ENCODE measurements around the gene CLIC4.
"Not testable (repeated sequence)": the region's sequence is repeated elsewhere in the genome, so short reads cannot be mapped to it uniquely, and the experiment has no call there.

The CLIC4 gene

DNA sequence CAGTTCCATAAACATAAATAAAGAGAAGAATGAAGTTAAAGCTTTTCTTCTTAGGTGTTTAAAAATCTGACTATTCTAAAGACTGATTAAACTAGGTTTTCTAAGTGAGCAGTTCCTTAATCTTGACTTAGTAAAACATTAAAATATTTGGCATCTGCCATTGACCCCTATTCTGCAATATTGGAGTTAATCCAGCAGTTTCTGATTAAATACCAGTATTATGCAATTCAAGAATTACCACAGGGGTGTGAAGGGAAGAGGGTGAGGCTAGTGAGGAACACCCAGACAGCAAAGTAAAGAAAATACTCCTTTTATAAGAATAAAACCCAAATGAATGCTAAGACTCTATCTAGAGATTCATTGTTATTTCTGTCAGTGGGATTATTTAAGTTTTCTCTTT is 40.9 kb downstream of the CLIC4 start:
- peak; percentile 36 for DNase-seq (ENCODE audit: low spot score)
- CTCF ChIA-PET: interaction anchor here (0.7 kb wide), 1 partner anchor 317 kb away, joined by 3 read pairs; no protein-coding TSS in a partner anchor
- TF ChIP-seq, protein P1, sequence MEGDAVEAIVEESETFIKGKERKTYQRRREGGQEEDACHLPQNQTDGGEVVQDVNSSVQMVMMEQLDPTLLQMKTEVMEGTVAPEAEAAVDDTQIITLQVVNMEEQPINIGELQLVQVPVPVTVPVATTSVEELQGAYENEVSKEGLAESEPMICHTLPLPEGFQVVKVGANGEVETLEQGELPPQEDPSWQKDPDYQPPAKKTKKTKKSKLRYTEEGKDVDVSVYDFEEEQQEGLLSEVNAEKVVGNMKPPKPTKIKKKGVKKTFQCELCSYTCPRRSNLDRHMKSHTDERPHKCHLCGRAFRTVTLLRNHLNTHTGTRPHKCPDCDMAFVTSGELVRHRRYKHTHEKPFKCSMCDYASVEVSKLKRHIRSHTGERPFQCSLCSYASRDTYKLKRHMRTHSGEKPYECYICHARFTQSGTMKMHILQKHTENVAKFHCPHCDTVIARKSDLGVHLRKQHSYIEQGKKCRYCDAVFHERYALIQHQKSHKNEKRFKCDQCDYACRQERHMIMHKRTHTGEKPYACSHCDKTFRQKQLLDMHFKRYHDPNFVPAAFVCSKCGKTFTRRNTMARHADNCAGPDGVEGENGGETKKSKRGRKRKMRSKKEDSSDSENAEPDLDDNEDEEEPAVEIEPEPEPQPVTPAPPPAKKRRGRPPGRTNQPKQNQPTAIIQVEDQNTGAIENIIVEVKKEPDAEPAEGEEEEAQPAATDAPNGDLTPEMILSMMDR (conservative IDR thresholded peaks at IDR 0.05; ENCODE audit: low read depth): no peak
- H3K27ac ChIP-seq: peak overlapping the region; percentile 54
- POLR2A ChIA-PET (ENCODE audit: low non-redundant PET): no interaction called here

DNA sequence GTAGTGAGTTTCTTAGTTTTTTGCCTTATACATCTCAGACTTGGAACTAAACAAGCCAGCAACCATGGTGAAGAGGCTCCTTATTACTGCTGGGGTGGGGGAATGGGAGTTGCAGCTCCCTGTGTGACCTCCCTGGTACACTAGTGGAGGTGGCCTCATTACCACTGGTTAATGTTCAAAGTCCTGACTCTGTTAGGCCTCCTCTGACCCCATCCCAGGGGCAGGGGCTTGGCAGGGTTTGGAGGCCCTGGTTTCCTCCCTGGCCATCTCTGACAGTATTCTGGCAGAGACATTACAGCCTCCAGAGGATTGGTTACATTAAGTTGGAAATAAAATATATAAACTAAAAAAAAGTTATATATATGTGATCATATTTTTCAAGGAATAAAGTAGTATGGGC is 45.2 kb downstream of the CLIC4 start:
- TF ChIP-seq, protein P1 (conservative IDR thresholded peaks at IDR 0.05; ENCODE audit: low read depth): no peak
- H3K27ac ChIP-seq: no peak overlapping the region
- ChIA-PET CTCF (no interaction called here), POLR2A (ENCODE audit: low non-redundant PET) (no interaction called here)
- DNase-seq (ENCODE audit: low spot score): no peak

DNA sequence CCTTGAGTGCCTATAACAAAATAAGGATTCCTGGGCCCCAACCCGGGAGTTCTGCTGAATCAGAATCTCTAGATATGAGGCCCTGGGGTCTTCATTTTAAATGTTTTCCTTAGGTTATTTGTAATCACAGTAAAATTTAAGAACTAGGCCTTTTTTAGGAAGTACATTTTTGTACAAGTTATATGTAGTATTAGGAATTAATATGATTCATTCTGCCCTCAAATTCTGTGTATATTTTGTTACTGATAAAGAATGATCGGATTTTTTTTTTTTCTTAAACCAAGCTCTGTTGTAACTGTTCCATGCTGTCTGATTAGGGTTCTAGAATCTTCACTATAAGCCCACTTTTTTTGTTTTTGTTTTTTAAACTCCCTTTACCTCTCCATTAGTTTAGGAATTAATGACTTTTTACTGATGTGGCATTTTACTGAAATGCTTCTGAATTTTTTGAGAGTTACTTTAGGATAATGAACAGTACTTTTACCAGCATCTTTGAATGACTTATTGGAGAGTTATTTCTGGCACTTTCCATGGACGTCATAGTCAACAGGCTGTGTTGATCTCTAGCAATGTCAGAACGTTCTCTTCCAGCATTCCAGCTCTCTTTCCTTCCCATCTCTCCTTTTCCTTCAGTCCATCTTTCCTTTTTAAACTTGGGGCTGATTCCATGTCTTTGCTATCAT is 48.3 kb downstream of the CLIC4 start:
- no peak overlapping the region for H3K27ac ChIP-seq
- ChIA-PET CTCF (no interaction called here), POLR2A (ENCODE audit: low non-redundant PET) (no interaction called here)
- DNase-seq (ENCODE audit: low spot score): no peak
- TF ChIP-seq, protein P1 (conservative IDR thresholded peaks at IDR 0.05; ENCODE audit: low read depth): no peak

DNA sequence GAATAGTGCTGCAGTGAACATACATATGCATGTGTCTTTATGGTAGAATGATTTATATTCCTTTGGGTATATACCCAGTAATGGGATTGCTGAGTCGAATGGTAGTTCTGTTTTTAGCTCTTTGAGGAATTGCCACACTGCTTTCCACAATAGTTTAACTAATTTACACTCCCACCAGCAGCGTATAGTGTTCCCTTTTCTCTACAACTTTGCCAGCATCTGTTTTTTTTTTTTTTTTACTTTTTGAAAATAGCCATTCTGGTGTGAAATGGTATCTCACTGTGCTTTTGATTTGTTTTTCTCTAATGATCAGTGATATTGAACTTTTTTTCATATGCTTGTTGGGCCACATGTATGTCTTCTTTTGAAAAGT is 48.9 kb downstream of the CLIC4 start:
- CTCF ChIA-PET; POLR2A ChIA-PET (ENCODE audit: low non-redundant PET); H3K27ac ChIP-seq; DNase-seq (ENCODE audit: low spot score): not testable (repeated sequence)

DNA sequence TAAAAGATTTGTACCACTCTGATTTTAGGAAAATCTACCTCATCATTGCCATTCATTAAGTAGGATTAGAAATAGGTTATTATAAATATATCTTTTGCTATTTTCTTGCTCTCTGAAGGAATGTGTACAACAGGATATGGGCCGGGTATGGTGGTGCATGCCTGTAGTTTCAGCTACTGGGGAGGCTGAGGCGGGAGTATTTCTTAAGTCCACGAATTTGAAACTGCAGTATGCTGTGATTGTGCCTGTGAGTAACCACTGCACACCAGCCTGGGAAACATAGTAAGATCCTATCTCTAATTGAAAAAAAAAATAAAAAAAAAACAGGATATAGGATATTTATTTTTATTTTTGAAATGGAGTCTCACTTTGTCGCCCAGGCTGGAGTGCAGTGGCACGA is 50.0 kb downstream of the CLIC4 start:
- TF ChIP-seq, protein P1 (conservative IDR thresholded peaks at IDR 0.05; ENCODE audit: low read depth): no peak
- ChIA-PET CTCF (interaction anchor here (0.7 kb wide), 1 partner anchor 598 kb away, joined by 3 read pairs; no protein-coding TSS in a partner anchor), POLR2A (ENCODE audit: low non-redundant PET) (no interaction called here)
- H3K27ac ChIP-seq: no peak overlapping the region
- no peak for DNase-seq (ENCODE audit: low spot score)

DNA sequence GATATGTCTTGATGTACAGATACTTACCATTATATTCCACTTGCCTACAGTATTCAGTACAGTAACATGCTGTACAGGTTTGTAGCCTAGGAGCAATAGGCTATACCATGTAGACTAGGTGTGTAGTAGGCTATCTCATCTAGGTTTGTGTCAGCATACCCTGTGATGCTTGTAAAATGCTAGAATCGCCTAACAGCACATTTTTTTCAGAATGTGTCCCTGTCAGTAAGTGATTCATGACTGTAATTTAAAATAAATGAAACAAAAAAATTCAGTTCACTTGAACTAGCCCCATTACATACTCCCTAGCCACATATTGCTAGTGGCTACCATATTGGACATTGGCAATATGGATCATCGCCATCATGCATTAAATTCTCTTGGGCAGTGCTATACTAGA is 51.3 kb downstream of the CLIC4 start:
- POLR2A ChIA-PET (ENCODE audit: low non-redundant PET): no interaction called here
- DNase-seq (ENCODE audit: low spot score): no peak
- CTCF ChIA-PET: no interaction called here
- TF ChIP-seq, protein P1 (conservative IDR thresholded peaks at IDR 0.05; ENCODE audit: low read depth): no peak
- no peak overlapping the region for H3K27ac ChIP-seq

DNA sequence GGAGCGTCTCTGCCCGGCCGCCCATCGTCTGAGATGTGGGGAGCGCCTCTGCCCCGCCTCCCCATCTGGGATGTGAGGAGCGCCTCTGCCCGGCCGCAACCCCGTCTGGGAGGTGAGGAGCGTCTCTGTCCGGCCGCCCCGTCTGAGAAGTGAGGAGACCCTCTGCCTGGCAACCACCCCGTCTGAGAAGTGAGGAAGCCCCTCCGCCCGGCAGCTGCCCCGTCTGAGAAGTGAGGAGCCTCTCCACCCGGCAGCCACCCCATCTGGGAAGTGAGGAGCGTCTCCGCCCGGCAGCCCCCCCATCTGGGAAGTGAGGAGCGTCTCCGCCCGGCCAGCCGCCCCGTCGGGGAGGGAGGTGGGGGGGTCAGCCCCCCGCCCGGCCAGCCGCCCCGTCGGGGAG is 54.0 kb downstream of the CLIC4 start:
- CTCF ChIA-PET; POLR2A ChIA-PET (ENCODE audit: low non-redundant PET); DNase-seq (ENCODE audit: low spot score); H3K27ac ChIP-seq: not testable (repeated sequence)

DNA sequence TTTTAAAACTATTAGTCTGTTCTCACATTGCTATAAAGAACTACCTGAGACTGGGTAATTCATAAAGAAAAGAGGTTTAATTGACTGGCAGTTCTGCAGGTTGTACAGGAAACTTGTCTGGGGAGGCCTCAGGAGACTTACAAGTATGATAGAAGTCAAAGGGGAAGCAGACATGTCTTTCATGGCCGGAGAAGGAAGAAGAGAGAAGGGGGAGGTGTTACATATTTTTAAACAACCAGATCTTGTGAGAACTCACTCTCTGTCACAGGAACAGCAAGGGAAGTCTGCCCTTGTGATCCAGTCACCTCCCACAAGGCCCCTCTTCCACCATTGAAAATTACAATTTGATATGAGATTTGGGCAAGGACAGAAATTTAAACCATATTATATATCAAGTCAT is 55.9 kb downstream of the CLIC4 start:
- TF ChIP-seq, protein P1 (conservative IDR thresholded peaks at IDR 0.05; ENCODE audit: low read depth): no peak
- no peak overlapping the region for H3K27ac ChIP-seq
- ChIA-PET CTCF (no interaction called here), POLR2A (ENCODE audit: low non-redundant PET) (no interaction called here)
- DNase-seq (ENCODE audit: low spot score): no peak
